Fibroblast of lung (primary cell): ENCODE data around the gene FGGY.

Experiments
- CTCF ChIP-seq, 2 donors: IDR thresholded peaks in 1 of 2; conservative IDR thresholded peaks in 1 of 2; 1 replicate in 1 of 2; 2 replicates in 1 of 2; pipeline ENCODE4 v1.5.1; 2011 to 2012; ENCODE audit warnings: low read length in 2 of 2, control low read depth in 1 of 2, inconsistent platforms in 1 of 2, low read depth in 1 of 2, mild to moderate bottlenecking in 1 of 2
- EZH2 ChIP-seq: IDR thresholded peaks from 2 replicates; pipeline ENCODE4 v1.5.1; 2012; ENCODE audit warnings: low read length, control low read depth, mild to moderate bottlenecking; ENCODE audit errors: missing control alignments

- TF ChIP-seq CTCF (conservative IDR thresholded peaks at IDR 0.05 in 1 of 2, IDR thresholded peaks at IDR 0.05 in 1 of 2; ENCODE audit: low read depth in 1 of 2, low read length in 2 of 2): no peak
- no peak for TF ChIP-seq EZH2
Measured at GRCh38 chr1:59500950-59501742, 204.3 kb downstream of the FGGY start.
